ENCODE measurements around the gene CFAP57. TPM values are rescaled to one million over a fixed set of nuclear protein-coding genes. Genes with fewer than 3 reads are reported as not detected.
"Not testable (repeated sequence)": the region's sequence is repeated elsewhere in the genome, so short reads cannot be mapped to it uniquely, and the experiment has no call there.

Gene CFAP57
- polyA plus RNA-seq, 3 donors, result 2.6 to 5.9 (median 4.7) TPM

DNA sequence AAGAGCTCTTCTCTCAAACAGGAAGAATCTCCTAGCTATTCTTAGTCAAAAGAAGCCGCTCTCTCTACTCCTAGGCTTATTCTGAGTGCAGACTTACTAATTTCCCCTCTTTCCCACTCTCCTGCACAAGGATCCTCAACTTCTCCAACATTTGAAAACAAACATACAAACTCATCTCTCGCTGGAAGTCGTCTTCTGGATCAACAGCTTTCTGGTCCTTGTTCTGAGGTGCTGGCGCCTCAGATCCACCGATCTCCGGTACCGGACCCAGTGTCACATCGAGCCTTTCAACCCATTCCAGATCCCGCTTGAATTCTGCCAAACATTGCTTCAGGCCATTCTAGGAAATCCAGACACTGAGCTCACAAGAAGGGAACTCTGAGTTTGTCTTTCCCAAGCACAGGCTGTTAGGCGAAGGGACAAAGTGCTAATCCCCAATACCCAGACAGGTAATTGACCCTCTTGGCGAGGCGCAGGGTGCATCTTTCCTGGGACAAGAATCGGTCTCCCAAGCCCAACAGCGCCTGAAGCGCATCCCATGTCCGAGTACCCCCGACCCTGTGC is 736 bp upstream of the CFAP57 start:
- no peak for DNase-seq

- DNase-seq, result peak; percentile 84
Observed at GRCh38 chr1:43172527-43172972, 420 bp downstream of the CFAP57 start.

GRCh38 chr1:43174873-43175272 is 2.7 kb downstream of the CFAP57 start:
- no peak for DNase-seq

GRCh38 chr1:43177691-43178090 is 5.6 kb downstream of the CFAP57 start:
- DNase-seq, result no peak

DNA sequence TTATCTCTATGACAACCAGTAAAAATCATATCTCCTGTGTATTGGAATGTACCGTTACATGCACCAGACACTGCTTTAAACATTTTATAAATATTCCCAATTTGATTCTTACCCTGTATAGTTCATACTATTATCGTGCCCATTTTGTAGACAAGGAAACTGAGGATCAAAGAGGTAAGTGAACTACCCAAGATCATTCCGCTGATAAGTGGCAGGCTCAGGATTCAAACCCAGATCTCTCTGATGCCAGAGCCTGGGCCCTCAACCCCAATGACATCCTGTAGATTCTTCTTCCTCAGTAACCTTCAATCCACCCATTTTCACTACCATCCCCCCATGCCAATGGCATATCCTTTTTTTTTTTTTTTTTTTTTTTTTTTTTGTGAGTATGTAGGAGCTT is 12.3 kb downstream of the CFAP57 start:
- DNase-seq, result no peak

- DNase-seq, result no peak
Observed at GRCh38 chr1:43184995-43185394, 12.9 kb downstream of the CFAP57 start.

DNA sequence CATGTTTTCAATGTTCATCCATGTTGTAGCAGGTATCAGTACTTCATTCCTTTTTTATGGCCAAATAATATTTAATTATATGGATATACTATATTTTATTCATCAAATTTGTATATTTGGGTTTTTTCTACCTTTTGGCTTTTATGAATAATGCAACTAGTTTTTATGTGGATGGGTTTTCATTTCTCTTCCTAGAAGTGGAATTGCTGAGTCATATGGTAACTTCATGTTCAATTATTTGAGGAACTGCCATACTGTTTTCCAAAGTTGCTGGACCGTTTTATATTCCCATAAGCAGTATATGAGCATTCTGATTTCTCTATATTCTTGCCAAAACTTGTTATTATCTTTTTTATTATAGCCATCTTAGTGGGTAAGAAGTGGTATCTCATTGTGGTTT is 16.0 kb downstream of the CFAP57 start:
- no peak for DNase-seq

DNA sequence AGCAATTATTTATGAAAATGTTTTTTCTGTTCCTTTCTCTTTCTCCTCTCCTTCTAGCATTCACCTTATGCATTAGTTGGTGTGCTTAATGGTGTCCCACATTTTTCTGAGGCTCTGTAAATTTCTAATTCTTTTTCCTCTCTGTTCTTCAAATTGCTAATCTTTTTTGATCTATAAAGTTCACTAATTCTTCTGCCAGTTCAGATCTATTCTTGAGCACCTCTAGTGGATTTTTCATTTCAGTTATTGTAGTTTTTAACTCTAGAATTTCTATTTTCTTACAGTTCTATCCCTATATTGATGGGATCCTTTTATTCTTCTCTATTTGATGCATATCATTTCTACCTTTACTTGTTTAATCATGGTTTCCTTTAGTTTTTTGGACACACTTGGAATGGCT is 22.4 kb downstream of the CFAP57 start:
- DNase-seq, result no peak

DNA sequence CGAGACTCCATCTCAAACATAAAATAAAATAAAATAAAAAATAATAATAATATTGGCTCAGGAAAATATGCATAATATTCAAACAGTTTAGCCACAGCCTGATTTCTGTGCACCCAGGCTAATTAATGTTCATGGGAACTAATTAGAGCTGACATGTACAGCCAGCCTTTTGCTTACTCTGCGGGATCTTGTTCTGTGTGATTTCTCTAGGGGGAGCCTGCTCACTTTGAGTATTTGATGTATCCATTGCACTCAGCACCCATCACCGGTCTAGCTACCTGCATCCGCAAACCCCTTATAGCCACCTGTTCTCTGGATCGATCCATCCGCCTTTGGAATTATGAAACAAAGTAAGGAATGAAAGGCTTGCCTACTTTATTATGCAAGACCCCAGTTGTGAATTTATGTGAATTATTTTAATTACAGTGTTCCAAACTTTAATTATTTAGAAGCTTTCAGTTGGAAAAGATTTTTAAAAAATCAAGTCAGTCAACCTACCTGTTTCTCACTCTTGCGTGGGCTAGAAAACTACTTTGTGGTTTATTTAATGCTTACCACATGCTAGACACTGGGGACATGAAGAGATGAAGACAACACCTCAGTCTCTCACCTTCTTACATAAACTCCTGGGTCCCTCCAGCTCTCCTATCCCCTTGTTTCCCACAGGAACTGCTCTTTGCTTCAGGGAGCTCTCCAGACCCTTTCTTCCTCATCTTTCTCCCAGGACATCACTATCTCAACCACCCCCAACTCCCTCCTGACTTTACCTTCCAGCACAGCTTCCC is 25.4 kb downstream of the CFAP57 start:
- no peak for DNase-seq

DNA sequence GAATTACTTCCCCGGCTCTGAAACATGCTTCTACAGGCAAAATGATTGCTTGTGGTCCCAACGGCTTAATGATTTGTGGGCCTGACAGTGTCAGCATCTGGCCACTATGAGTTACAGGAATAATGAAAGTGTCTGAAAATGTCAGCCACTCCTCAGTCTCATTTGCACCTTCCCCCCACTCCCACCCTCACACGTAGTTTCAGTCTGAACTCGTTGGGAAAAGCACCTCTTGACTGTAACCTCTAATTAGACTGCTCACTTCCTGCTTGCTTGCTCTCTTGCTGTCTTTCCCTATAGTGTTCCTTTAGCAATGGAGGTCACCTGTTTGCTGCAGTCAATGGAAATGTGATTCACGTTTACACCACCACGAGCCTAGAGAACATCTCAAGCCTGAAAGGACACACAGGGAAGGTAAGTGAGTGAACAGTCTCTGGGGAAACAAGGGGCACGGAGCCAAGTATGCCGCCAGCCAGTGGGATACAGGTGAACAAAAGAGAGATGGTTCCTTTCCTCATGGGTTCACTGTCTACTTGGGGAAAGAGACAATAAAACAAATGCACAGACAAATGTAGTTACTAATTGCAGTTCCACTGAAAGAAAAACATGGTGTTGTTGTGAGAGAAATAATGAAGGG is 27.1 kb downstream of the CFAP57 start:
- no peak for DNase-seq

GRCh38 chr1:43203859-43204258 is 31.7 kb downstream of the CFAP57 start:
- no peak for DNase-seq

DNA sequence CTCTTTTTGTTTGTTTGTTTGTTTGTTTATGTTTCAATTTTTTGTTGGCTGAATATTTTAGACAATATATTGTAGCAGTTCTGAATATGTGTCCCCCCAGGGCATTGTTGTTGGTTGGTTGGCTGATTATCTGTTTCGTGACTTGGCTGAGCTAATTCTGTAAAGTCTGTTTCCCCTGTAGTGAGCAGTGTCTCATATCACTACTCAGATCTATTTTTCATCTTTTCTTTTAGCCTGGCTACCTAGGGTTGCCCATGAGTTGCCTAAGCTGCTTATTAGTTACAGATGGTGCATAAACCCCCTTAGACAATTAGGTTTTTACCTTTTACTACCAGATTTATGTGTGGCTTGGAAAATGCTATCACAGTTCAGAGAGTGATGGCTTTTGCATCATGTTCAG is 32.3 kb downstream of the CFAP57 start:
- no peak for DNase-seq

GRCh38 chr1:43205671-43206070 is 33.5 kb downstream of the CFAP57 start:
- DNase-seq, result no peak

DNA sequence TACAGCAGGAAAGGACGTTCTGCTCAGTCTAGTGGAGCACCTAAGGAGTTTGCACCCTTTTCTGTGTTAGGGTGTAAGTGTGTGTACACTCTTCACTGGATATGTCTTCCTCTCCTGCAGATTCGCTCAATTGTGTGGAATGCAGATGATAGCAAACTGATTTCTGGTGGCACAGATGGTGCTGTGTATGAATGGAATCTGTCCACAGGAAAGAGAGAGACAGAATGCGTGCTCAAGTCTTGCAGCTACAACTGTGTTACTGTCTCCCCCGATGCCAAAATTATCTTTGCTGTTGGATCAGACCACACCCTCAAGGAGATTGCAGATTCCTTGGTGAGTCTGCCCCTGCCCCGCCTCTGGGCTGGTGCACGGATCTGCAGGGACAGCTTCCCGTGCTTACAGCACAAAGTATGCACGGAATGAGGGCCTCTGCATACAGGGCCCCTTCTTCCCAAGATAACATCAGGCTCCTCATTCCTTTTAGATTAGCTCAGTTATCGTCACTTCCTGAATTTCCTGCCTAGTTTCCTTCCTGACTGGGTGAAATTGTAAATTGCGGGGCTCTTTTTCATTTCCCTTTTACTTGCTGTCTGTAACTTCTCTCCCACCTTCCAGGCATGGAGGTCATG is 34.6 kb downstream of the CFAP57 start:
- DNase-seq, result peak; percentile 66

- no peak for DNase-seq
Observed at GRCh38 chr1:43207229-43207853, 35.2 kb downstream of the CFAP57 start.

- DNase-seq, result not testable (repeated sequence)
Observed at GRCh38 chr1:43208277-43208676, 36.1 kb downstream of the CFAP57 start.

GRCh38 chr1:43214501-43215444 is 42.6 kb downstream of the CFAP57 start:
- DNase-seq, result no peak

DNA sequence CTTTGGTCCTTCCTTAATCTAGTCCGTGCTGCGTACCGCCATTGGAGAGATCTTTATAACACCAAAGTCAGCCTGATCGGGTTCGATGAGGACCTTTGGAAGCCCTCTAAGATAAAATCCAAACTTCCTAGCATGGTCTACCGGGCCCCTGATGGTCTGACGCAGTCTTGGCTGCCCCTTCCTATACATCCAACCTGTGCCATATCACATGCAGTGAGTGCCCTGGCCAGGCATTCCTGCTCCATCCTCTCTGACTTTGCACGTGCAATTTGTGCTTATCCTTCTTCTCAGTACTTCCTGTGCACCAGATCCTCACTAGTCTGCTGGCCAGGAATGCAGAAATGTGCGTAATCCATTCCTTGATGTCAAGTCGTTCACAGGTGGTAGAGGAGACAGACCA is 45.6 kb downstream of the CFAP57 start:
- DNase-seq, result no peak

- no peak for DNase-seq
Observed at GRCh38 chr1:43220905-43221778, 49.0 kb downstream of the CFAP57 start.

DNA sequence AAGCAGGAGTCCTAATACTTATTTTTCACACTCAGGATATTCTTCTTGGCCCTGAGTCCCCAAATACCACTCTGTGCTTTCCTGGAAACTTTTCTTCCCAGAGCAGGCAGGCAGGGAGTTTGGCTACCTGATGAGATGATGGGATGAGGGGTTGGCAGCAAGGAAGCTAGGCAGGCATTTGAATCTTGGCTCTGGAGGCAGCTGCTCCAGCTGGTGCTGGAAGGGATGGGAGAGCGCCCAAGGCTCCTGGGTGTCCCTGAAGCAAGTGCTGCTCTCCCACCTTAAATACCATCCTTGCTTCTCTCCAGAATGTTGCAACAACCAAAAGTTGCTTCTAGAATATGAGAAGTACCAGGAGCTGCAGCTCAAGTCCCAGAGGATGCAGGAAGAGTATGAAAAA is 49.7 kb downstream of the CFAP57 start:
- DNase-seq, result no peak

Data from renal pelvis (tissue), 4 donors.